ENCODE data around the gene CCDC182.

The CCDC182 gene

GRCh38 chr17:57758654-57759053 lies 13.6 kb upstream of the CCDC182 start:
- TF ChIP-seq CTCF (conservative IDR thresholded peaks at IDR 0.05; ENCODE audit: low read depth, low read length): no peak
- no peak overlapping the region for H3K4me3 ChIP-seq (ENCODE audit: low read length)
- DNase-seq (ENCODE audit: low read depth): no peak

GRCh38 chr17:57757735-57758134 lies 12.6 kb upstream of the CCDC182 start:
- no peak for TF ChIP-seq CTCF (conservative IDR thresholded peaks at IDR 0.05; ENCODE audit: low read depth, low read length)
- no peak for DNase-seq (ENCODE audit: low read depth)

GRCh38 chr17:57756951-57757350 lies 11.9 kb upstream of the CCDC182 start:
- H3K4me3 ChIP-seq (ENCODE audit: low read length): no peak overlapping the region
- no peak for DNase-seq (ENCODE audit: low read depth)

More at GRCh38 chr17:57757735-57758134, 12.6 kb upstream of the CCDC182 start:
- H3K4me3 ChIP-seq (ENCODE audit: low read length): no peak overlapping the region

GRCh38 chr17:57755480-57756070 lies 10.5 kb upstream of the CCDC182 start:
- DNase-seq (ENCODE audit: low read depth): no peak
- peak; percentile 14 for TF ChIP-seq CTCF (conservative IDR thresholded peaks at IDR 0.05; ENCODE audit: low read depth, low read length)
- H3K4me3 ChIP-seq (ENCODE audit: low read length): no peak overlapping the region

More at GRCh38 chr17:57756951-57757350, 11.9 kb upstream of the CCDC182 start:
- TF ChIP-seq CTCF (conservative IDR thresholded peaks at IDR 0.05; ENCODE audit: low read depth, low read length): no peak

GRCh38 chr17:57752031-57752905 lies 7.2 kb upstream of the CCDC182 start:
- DNase-seq (ENCODE audit: low read depth): no peak
- no peak overlapping the region for H3K4me3 ChIP-seq (ENCODE audit: low read length)
- TF ChIP-seq CTCF (conservative IDR thresholded peaks at IDR 0.05; ENCODE audit: low read depth, low read length): no peak

- no peak for TF ChIP-seq CTCF (conservative IDR thresholded peaks at IDR 0.05; ENCODE audit: low read depth, low read length)
- no peak overlapping the region for H3K4me3 ChIP-seq (ENCODE audit: low read length)
- DNase-seq (ENCODE audit: low read depth): no peak
These were observed 6.4 kb upstream of the CCDC182 start for GRCh38 chr17:57751348-57751971.
